Mesendoderm (in vitro differentiated cells): ENCODE results near the gene CD248.

Experiments used
- DNase-seq: peaks from one replicate; pipeline ENCODE4 v3.0.0; 2013
- H2AK5ac ChIP-seq: 2 replicates; pipeline ENCODE4 v1.6.1; 2013; ENCODE audit warnings: low read length, inconsistent platforms
- H2BK120ac ChIP-seq: 2 replicates; pipeline ENCODE4 v1.6.1; 2013; ENCODE audit warnings: low read depth, mild to moderate bottlenecking, low read length, moderate library complexity, mixed read lengths
- H2BK15ac ChIP-seq: replicated peaks from 2 replicates; pipeline ENCODE4 v1.6.1; 2013; ENCODE audit warnings: low read depth, mild to moderate bottlenecking, moderate library complexity
- H2BK5ac ChIP-seq: 2 replicates; pipeline ENCODE4 v1.6.1; 2013; ENCODE audit warnings: low read length, inconsistent platforms
- H3K18ac ChIP-seq: 2 replicates; pipeline ENCODE4 v1.6.1; 2013; ENCODE audit warnings: mild to moderate bottlenecking, low read length, mixed read lengths
- H3K23ac ChIP-seq: one replicate; pipeline ENCODE4 v1.6.1; 2013; ENCODE audit warnings: low read length
- H3K27ac ChIP-seq: 2 replicates; pipeline ENCODE4 v1.5.1; 2013; ENCODE audit warnings: low read depth, mild to moderate bottlenecking, inconsistent platforms, low read length, moderate library complexity
- H3K27me3 ChIP-seq: 2 replicates; pipeline ENCODE4 v1.6.1; 2013; ENCODE audit warnings: low read length, control low read depth, mild to moderate bottlenecking, inconsistent platforms; ENCODE audit not compliant: insufficient read depth, poor library complexity
- H3K36me3 ChIP-seq: 2 replicates; pipeline ENCODE4 v1.6.1; 2013; ENCODE audit warnings: low read length, inconsistent platforms; ENCODE audit not compliant: control insufficient read depth, insufficient read depth
- H3K4ac ChIP-seq: one replicate; pipeline ENCODE4 v1.6.1; 2013; ENCODE audit warnings: low read depth, mild to moderate bottlenecking, low read length, moderate library complexity
- H3K4me1 ChIP-seq: 2 replicates; pipeline ENCODE4 v1.6.1; 2013; ENCODE audit warnings: low read depth, low read length, inconsistent platforms; ENCODE audit not compliant: control insufficient read depth
- H3K4me2 ChIP-seq: 2 replicates; pipeline ENCODE4 v1.6.1; 2013; ENCODE audit warnings: low read length
- H3K4me3 ChIP-seq: 2 replicates; pipeline ENCODE4 v1.5.1; 2013; ENCODE audit warnings: mild to moderate bottlenecking, low read length
- H3K56ac ChIP-seq: one replicate; pipeline ENCODE4 v1.6.1; 2013; ENCODE audit warnings: low read length
- H3K79me1 ChIP-seq: 2 replicates; pipeline ENCODE4 v1.6.1; 2013; ENCODE audit warnings: low read length, inconsistent platforms
- H3K79me2 ChIP-seq: 2 replicates; pipeline ENCODE4 v1.6.1; 2013; ENCODE audit warnings: mild to moderate bottlenecking, low read length; ENCODE audit not compliant: control insufficient read depth, insufficient read depth
- H3K9ac ChIP-seq: 2 replicates; pipeline ENCODE4 v1.6.1; 2013; ENCODE audit warnings: low read length, inconsistent platforms
- H4K5ac ChIP-seq: one replicate; pipeline ENCODE4 v1.6.1; 2013; ENCODE audit warnings: low read length
- H4K8ac ChIP-seq: one replicate; pipeline ENCODE4 v1.6.1; 2013; ENCODE audit warnings: low read depth, mild to moderate bottlenecking, control low read depth, low read length, moderate library complexity
- WGBS: extraction: QIAGEN DNeasy Blood & Tissue Kit; methylation state at CpG from one replicate; pipeline ENCODE4 v1.1.7; 2013; ENCODE audit warnings: low lambda C conversion rate, missing lambda C conversion rate; ENCODE audit not compliant: insufficient coverage; ENCODE audit errors: extremely low coverage; 5-methylcytosine and 5-hydroxymethylcytosine counted together

CD248 gene

GRCh38 chr11:66317322-66317722, 478 bp upstream of the CD248 start:
- H3K18ac ChIP-seq: peak overlapping the region; percentile 62
- H3K23ac ChIP-seq: no peak overlapping the region
- peak overlapping the region; percentile 37 for H2BK5ac ChIP-seq
- no peak overlapping the region for H3K4me3 ChIP-seq
- H3K27me3 ChIP-seq: no peaks in the 10 kb centered on the region
- H3K4me2 ChIP-seq: peak overlapping the region; percentile 18
- DNase-seq: peak; percentile 48
- H3K79me2 ChIP-seq: no peaks in the 10 kb centered on the region
- H3K36me3 ChIP-seq: no peaks in the 10 kb centered on the region
- no peak overlapping the region for H2AK5ac ChIP-seq
- peaks cover 16% of the 10 kb centered on the region for H3K4me1 ChIP-seq
- no peak overlapping the region for H2BK120ac ChIP-seq
- H3K79me1 ChIP-seq: no peaks in the 10 kb centered on the region
- no peak overlapping the region for H4K8ac ChIP-seq
- no CpG with 5 or more reads among the region's 14 CpGs for WGBS
- peak overlapping the region; percentile 7 for H3K27ac ChIP-seq
- peak overlapping the region; percentile 25 for H3K9ac ChIP-seq
- peak overlapping the region; percentile 75 for H3K4ac ChIP-seq
- peak overlapping the region; percentile 77 for H3K56ac ChIP-seq
- no peak overlapping the region for H4K5ac ChIP-seq
- H2BK15ac ChIP-seq: no peak overlapping the region

- DNase-seq: no peak
- Histone ChIP-seq H2BK120ac (no peak overlapping the region), H3K18ac (no peak overlapping the region), H3K56ac (peak overlapping the region; percentile 76), H2BK5ac (no peak overlapping the region), H4K8ac (no peak overlapping the region), H3K23ac (no peak overlapping the region), H4K5ac (no peak overlapping the region), H3K4ac (no peak overlapping the region), H3K79me2 (no peaks in the 10 kb centered on the region), H3K27me3 (no peaks in the 10 kb centered on the region), H2AK5ac (no peak overlapping the region), H3K79me1 (no peaks in the 10 kb centered on the region), H3K9ac (peak overlapping the region; percentile 59), H3K36me3 (no peaks in the 10 kb centered on the region), H2BK15ac (no peak overlapping the region), H3K4me1 (peaks cover 16% of the 10 kb centered on the region), H3K4me3 (no peak overlapping the region), H3K27ac (no peak overlapping the region), H3K4me2 (no peak overlapping the region)
- WGBS: no CpG with 5 or more reads among the region's 52 CpGs
These were observed 678 bp downstream of the CD248 start for GRCh38 chr11:66315921-66316811.

DNA sequence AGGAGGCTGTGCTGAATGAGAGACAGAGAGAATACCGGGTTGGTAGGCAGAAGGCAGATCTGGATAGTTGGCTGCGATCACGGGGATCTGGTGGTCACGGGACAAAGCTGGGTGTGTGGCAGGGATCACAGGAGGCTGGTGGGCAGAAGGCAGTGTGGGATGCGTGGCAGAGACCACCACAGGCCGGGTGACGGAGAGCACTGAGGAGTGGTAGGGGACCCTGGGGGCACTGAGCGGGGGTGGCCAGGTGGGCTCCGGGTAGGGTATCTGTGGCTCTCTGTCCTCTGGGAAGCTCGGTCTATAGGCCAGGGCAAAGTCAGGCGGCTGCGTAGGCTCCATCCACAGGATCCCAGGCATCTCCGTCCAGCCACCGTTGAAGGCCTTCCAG, 1.4 kb downstream of the CD248 start:
- H2AK5ac ChIP-seq: no peak overlapping the region
- H3K56ac ChIP-seq: no peak overlapping the region
- H3K4ac ChIP-seq: no peak overlapping the region
- H3K79me2 ChIP-seq: no peaks in the 10 kb centered on the region
- H3K4me3 ChIP-seq: no peak overlapping the region
- H3K23ac ChIP-seq: no peak overlapping the region
- peaks cover 16% of the 10 kb centered on the region for H3K4me1 ChIP-seq
- no peak overlapping the region for H3K4me2 ChIP-seq
- H3K9ac ChIP-seq: no peak overlapping the region
- H3K27me3 ChIP-seq: no peaks in the 10 kb centered on the region
- no peak overlapping the region for H2BK5ac ChIP-seq
- no peaks in the 10 kb centered on the region for H3K79me1 ChIP-seq
- no peak overlapping the region for H2BK15ac ChIP-seq
- H3K18ac ChIP-seq: no peak overlapping the region
- H3K27ac ChIP-seq: no peak overlapping the region
- no peak overlapping the region for H4K8ac ChIP-seq
- no peak for DNase-seq
- no peaks in the 10 kb centered on the region for H3K36me3 ChIP-seq
- no peak overlapping the region for H4K5ac ChIP-seq
- H2BK120ac ChIP-seq: no peak overlapping the region
- WGBS: no CpG with 5 or more reads among the region's 14 CpGs

GRCh38 chr11:66314561-66315497, 2.0 kb downstream of the CD248 start:
- Histone ChIP-seq H3K27ac (no peak overlapping the region), H2BK5ac (no peak overlapping the region), H3K4me1 (peaks cover 16% of the 10 kb centered on the region), H3K4ac (no peak overlapping the region), H4K5ac (no peak overlapping the region), H3K4me3 (no peak overlapping the region), H3K79me1 (no peaks in the 10 kb centered on the region), H3K4me2 (no peak overlapping the region), H3K18ac (no peak overlapping the region), H4K8ac (no peak overlapping the region), H3K56ac (no peak overlapping the region), H3K79me2 (no peaks in the 10 kb centered on the region), H3K9ac (no peak overlapping the region), H3K23ac (no peak overlapping the region), H2BK120ac (no peak overlapping the region), H3K27me3 (no peaks in the 10 kb centered on the region), H2BK15ac (no peak overlapping the region), H3K36me3 (no peaks in the 10 kb centered on the region), H2AK5ac (no peak overlapping the region)
- DNase-seq: no peak
- WGBS: no CpG with 5 or more reads among the region's 17 CpGs

DNA sequence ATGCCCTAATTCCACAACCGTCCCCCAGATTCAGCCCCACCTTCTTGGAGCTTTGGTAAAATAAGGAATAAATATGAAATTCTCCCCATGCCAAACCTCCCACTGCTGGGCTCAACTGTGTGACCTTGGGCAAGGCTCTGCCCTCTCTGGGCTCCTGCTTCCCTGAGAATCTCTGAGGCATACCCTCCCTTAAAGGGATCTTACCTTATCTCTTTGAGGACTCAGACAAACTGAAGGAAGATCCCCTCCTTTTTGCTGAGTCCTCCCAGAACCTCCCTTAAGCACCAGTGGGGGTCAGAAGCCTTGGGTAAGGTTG, 2.7 kb downstream of the CD248 start:
- Histone ChIP-seq H2BK120ac (no peak overlapping the region), H4K8ac (no peak overlapping the region), H4K5ac (no peak overlapping the region), H2BK15ac (no peak overlapping the region), H3K79me1 (no peaks in the 10 kb centered on the region), H2BK5ac (peak overlapping the region; percentile 67), H3K23ac (no peak overlapping the region), H3K4ac (no peak overlapping the region), H3K18ac (no peak overlapping the region), H3K27ac (peak overlapping the region; percentile 92), H3K36me3 (no peaks in the 10 kb centered on the region), H3K4me3 (no peak overlapping the region), H3K79me2 (no peaks in the 10 kb centered on the region), H3K4me1 (peaks cover 16% of the 10 kb centered on the region), H2AK5ac (peak overlapping the region; percentile 37), H3K4me2 (no peak overlapping the region), H3K27me3 (no peaks in the 10 kb centered on the region), H3K56ac (peak overlapping the region; percentile 93), H3K9ac (peak overlapping the region; percentile 86)
- no peak for DNase-seq
- no CpG with 5 or more reads among the region's 1 CpG for WGBS
